ENCODE results near the gene POMP. TPM values are rescaled to one million over a fixed set of nuclear protein-coding genes. Genes with fewer than 3 reads are reported as not detected.

The POMP gene
- total RNA-seq, 1 experiment from 2014 or later = 102 TPM

GRCh38 chr13:28622286-28622685 is 36.6 kb upstream of the POMP start:
- no peak overlapping the region for H2BK15ac ChIP-seq (ENCODE audit: low read depth, low read length)
- H3K4me1 Mint-ChIP-seq = peaks cover 13% of the 10 kb centered on the region in 2 experiments
- H3K4ac ChIP-seq (ENCODE audit: low read depth, low read length) = no peak overlapping the region
- no peak overlapping the region for H2BK5ac ChIP-seq (ENCODE audit: insufficient read length, low read length)
- H4K91ac ChIP-seq (ENCODE audit: insufficient read length, low read depth, low read length) = no peak overlapping the region
- H3K23ac ChIP-seq (ENCODE audit: insufficient read length, low read depth, low read length) = no peak overlapping the region
- H3K18ac ChIP-seq (ENCODE audit: insufficient read length, low read depth, low read length) = no peak overlapping the region
- no peak overlapping the region for H2BK120ac ChIP-seq (ENCODE audit: low read depth, low read length, poor library complexity, severe bottlenecking)
- H4K5ac ChIP-seq (ENCODE audit: insufficient read length, low read depth, low read length) = no peak overlapping the region
- H2BK12ac ChIP-seq (ENCODE audit: insufficient read length, low read depth, low read length) = no peak overlapping the region
- no peaks in the 10 kb centered on the region for H3K9me3 Mint-ChIP-seq
- no peaks in the 10 kb centered on the region for H3K79me1 ChIP-seq (ENCODE audit: insufficient read depth, low read depth, low read length, poor library complexity, severe bottlenecking)
- H3K27ac ChIP-seq (ENCODE audit: insufficient read length, low read depth, low read length) = no peak overlapping the region
- no peaks in the 10 kb centered on the region for H3K27me3 ChIP-seq (ENCODE audit: insufficient read depth, low read length)
- H3T11ph ChIP-seq (ENCODE audit: low read length) = no peak overlapping the region
- TF ChIP-seq, protein P1, sequence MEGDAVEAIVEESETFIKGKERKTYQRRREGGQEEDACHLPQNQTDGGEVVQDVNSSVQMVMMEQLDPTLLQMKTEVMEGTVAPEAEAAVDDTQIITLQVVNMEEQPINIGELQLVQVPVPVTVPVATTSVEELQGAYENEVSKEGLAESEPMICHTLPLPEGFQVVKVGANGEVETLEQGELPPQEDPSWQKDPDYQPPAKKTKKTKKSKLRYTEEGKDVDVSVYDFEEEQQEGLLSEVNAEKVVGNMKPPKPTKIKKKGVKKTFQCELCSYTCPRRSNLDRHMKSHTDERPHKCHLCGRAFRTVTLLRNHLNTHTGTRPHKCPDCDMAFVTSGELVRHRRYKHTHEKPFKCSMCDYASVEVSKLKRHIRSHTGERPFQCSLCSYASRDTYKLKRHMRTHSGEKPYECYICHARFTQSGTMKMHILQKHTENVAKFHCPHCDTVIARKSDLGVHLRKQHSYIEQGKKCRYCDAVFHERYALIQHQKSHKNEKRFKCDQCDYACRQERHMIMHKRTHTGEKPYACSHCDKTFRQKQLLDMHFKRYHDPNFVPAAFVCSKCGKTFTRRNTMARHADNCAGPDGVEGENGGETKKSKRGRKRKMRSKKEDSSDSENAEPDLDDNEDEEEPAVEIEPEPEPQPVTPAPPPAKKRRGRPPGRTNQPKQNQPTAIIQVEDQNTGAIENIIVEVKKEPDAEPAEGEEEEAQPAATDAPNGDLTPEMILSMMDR (conservative IDR thresholded peaks at IDR 0.05) = no peak
- no peak for DNase-seq
- H3K56ac ChIP-seq (ENCODE audit: insufficient read length, low read depth, low read length) = no peak overlapping the region
- no CpG with 5 or more reads among the region's 8 CpGs for whole genome bisulfite sequencing (ENCODE audit: extremely low coverage, insufficient read length, low lambda C conversion rate)
- no peaks in the 10 kb centered on the region for H3K23me2 ChIP-seq (ENCODE audit: insufficient read length, low read depth, low read length, poor library complexity, severe bottlenecking)
- no peaks in the 10 kb centered on the region for H4K20me1 ChIP-seq (ENCODE audit: control insufficient read depth, insufficient read depth, insufficient read length)
- H2AFZ ChIP-seq (ENCODE audit: low read length) = no peak overlapping the region
- no peak overlapping the region; a peak in 1 of 7 replicates for H3K27ac Mint-ChIP-seq
- no peak overlapping the region for H3K4me3 Mint-ChIP-seq
- no peak overlapping the region for H3K4me2 ChIP-seq (ENCODE audit: insufficient read depth, insufficient read length, low read length)
- no peak overlapping the region for H2AK5ac ChIP-seq (ENCODE audit: insufficient read length, low read length)
- peaks cover 7% of the 10 kb centered on the region for H3K27me3 Mint-ChIP-seq (ENCODE audit: low read depth)
- H4K8ac ChIP-seq (replicated peaks; ENCODE audit: insufficient read length, low read depth, low read length) = no peak overlapping the region
- no peaks in the 10 kb centered on the region; a peak in 1 of 7 replicates for H3K36me3 Mint-ChIP-seq (ENCODE audit: insufficient read depth in 1 of 3, low read depth in 3 of 3)
- no peaks in the 10 kb centered on the region for H3K9me3 ChIP-seq (ENCODE audit: control insufficient read depth, low read depth, low read length)
- no peak overlapping the region for H2BK20ac ChIP-seq (ENCODE audit: low read depth, low read length, poor library complexity, severe bottlenecking)
- H3K14ac ChIP-seq (ENCODE audit: insufficient read depth, low read length) = no peak overlapping the region
- no peaks in the 10 kb centered on the region; the same call in 1 of the 2 replicates for H3K4me1 ChIP-seq (ENCODE audit: insufficient read depth, low read length)
- no peak overlapping the region for H3K9ac ChIP-seq (ENCODE audit: extremely low read depth, insufficient read length, low read length)
- no peaks in the 10 kb centered on the region for H3K79me2 ChIP-seq (ENCODE audit: insufficient read depth, low read length)

All from H9 (cell line).